ENCODE results near the gene C21orf91. TPM values are rescaled to one million over a fixed set of nuclear protein-coding genes. Genes with fewer than 3 reads are reported as not detected.
A peak's percentile ranks its signal among the peaks of the same experiment; 100 is the strongest.

The C21orf91 gene
- total RNA-seq, 2 experiments from 2014 or later = 25.6 to 25.8 TPM

DNA sequence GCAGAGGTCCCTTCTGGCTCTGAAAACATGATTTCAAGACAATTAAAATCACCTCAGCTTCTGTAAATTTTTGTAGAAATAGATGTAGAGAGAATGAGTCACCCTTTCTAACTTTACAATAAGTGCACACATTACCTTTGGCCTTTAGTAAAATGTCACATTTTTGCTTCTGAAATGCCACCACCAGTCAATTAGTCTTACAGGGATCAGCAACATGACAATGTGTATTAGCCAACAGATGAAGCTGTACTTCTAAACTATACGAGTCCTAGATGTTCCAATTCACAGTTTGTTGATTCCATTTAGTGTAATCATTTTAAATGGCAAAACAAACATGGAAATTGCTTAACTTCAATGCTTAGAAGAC lies 23.1 kb downstream of the C21orf91 start:
- H3K27ac Mint-ChIP-seq = peak overlapping the region; percentile 89
- H3K36me3 Mint-ChIP-seq (ENCODE audit: low read depth) = peaks cover 34% of the 10 kb centered on the region
- H3K27me3 Mint-ChIP-seq (ENCODE audit: low read depth) = no peaks in the 10 kb centered on the region
- no peak for DNase-seq
- peaks cover 2% of the 10 kb centered on the region for H3K9me3 Mint-ChIP-seq
- H3K4me1 Mint-ChIP-seq (ENCODE audit: low read depth) = peaks cover 56% of the 10 kb centered on the region
- CTCF ChIA-PET = interaction anchor here (0.8 to 3.4 kb wide), 3 partner anchors 12 to 107 kb away, joined by 3 to 30 read pairs (median 3); no protein-coding TSS in a partner anchor
- intact Hi-C loops (cut with micrococcal nuclease) = no loop called here
- H3K4me3 Mint-ChIP-seq = no peak overlapping the region

- no peak for DNase-seq
- peaks cover 32% of the 10 kb centered on the region for H3K36me3 Mint-ChIP-seq (ENCODE audit: low read depth)
- peak overlapping the region; percentile 89 for H3K27ac Mint-ChIP-seq
- CTCF ChIA-PET = interaction anchor here (0.8 to 3.4 kb wide), 4 partner anchors 13 to 107 kb away, joined by 3 to 30 read pairs (median 5); no protein-coding TSS in a partner anchor
- H3K9me3 Mint-ChIP-seq = no peaks in the 10 kb centered on the region
- intact Hi-C loops (cut with micrococcal nuclease) = no loop called here
- H3K4me1 Mint-ChIP-seq (ENCODE audit: low read depth) = peaks cover 61% of the 10 kb centered on the region
- H3K27me3 Mint-ChIP-seq (ENCODE audit: low read depth) = no peaks in the 10 kb centered on the region
- peak overlapping the region; percentile 6 for H3K4me3 Mint-ChIP-seq
These were observed 23.8 kb downstream of the C21orf91 start for GRCh38 chr21:17795146-17796036.

- Mint-ChIP-seq H3K27me3 (ENCODE audit: low read depth) (no peaks in the 10 kb centered on the region), H3K4me1 (ENCODE audit: low read depth) (peaks cover 62% of the 10 kb centered on the region), H3K27ac (peak overlapping the region; percentile 89), H3K9me3 (no peaks in the 10 kb centered on the region), H3K4me3 (peak overlapping the region; percentile 53), H3K36me3 (ENCODE audit: low read depth) (peaks cover 33% of the 10 kb centered on the region)
- intact Hi-C loops (cut with micrococcal nuclease) = loop anchor here (1.0 kb wide), 2 partner anchors 14 to 25 kb away; partner anchors contain the start of gene C21orf91
- DNase-seq = no peak
- CTCF ChIA-PET = interaction anchor here (0.6 to 3.4 kb wide), 5 partner anchors 10 to 106 kb away, joined by 3 to 30 read pairs (median 4); no protein-coding TSS in a partner anchor
These were observed 24.5 kb downstream of the C21orf91 start for GRCh38 chr21:17794518-17795145.

- CTCF ChIA-PET = interaction anchor here (1.0 to 3.4 kb wide), 4 partner anchors 11 to 114 kb away, joined by 3 to 30 read pairs (median 5); no protein-coding TSS in a partner anchor
- Mint-ChIP-seq H3K4me1 (ENCODE audit: low read depth) (peaks cover 62% of the 10 kb centered on the region), H3K4me3 (peak overlapping the region; percentile 53), H3K36me3 (ENCODE audit: low read depth) (peaks cover 33% of the 10 kb centered on the region), H3K9me3 (no peaks in the 10 kb centered on the region), H3K27ac (peak overlapping the region; percentile 89), H3K27me3 (ENCODE audit: low read depth) (no peaks in the 10 kb centered on the region)
- DNase-seq = no peak
- intact Hi-C loops (cut with micrococcal nuclease) = loop anchor here (1.0 kb wide), 3 partner anchors 9 to 26 kb away; partner anchors contain the start of gene C21orf91
These were observed 25.7 kb downstream of the C21orf91 start for GRCh38 chr21:17793246-17794123.

GRCh38 chr21:17789656-17790055 lies 29.5 kb downstream of the C21orf91 start:
- no peak for DNase-seq
- H3K9me3 Mint-ChIP-seq = peaks cover 2% of the 10 kb centered on the region
- H3K4me1 Mint-ChIP-seq (ENCODE audit: low read depth) = peaks cover 78% of the 10 kb centered on the region
- CTCF ChIA-PET = interaction anchor here (0.7 kb wide), 1 partner anchor 30 kb away, joined by 3 read pairs; no protein-coding TSS in a partner anchor
- peak overlapping the region; percentile 83 for H3K27ac Mint-ChIP-seq
- no peaks in the 10 kb centered on the region for H3K27me3 Mint-ChIP-seq (ENCODE audit: low read depth)
- H3K4me3 Mint-ChIP-seq = peak overlapping the region; percentile 43
- intact Hi-C loops (cut with micrococcal nuclease) = no loop called here
- H3K36me3 Mint-ChIP-seq (ENCODE audit: low read depth) = peaks cover 44% of the 10 kb centered on the region

DNA sequence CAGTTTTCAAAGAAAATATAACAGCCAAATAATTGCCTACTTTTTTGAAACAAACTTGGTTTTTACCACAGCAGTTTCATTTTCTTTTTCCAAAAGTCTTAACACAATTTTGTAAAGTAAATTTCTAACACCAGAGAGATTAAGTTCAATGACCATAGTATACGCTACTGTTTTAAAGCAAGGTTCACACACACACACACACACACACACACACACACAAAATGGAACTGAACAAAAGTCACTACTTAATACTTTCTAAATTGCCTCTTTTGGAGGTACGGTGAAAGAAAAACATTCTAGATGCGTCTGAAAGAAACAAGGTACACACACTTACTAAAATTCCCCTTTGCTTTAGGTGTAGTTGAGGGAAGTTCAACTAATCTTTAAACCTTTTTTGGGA lies 30.1 kb downstream of the C21orf91 start:
- Mint-ChIP-seq H3K4me1 (ENCODE audit: low read depth) (peaks cover 79% of the 10 kb centered on the region), H3K4me3 (peak overlapping the region; percentile 63), H3K36me3 (ENCODE audit: low read depth) (peaks cover 41% of the 10 kb centered on the region), H3K9me3 (peaks cover 2% of the 10 kb centered on the region), H3K27me3 (ENCODE audit: low read depth) (no peaks in the 10 kb centered on the region), H3K27ac (peak overlapping the region; percentile 63)
- intact Hi-C loops (cut with micrococcal nuclease) = no loop called here
- CTCF ChIA-PET = no interaction called here
- DNase-seq = no peak

- Mint-ChIP-seq H3K9me3 (peaks cover 2% of the 10 kb centered on the region), H3K27me3 (ENCODE audit: low read depth) (no peaks in the 10 kb centered on the region), H3K4me3 (no peak overlapping the region), H3K27ac (peak overlapping the region; percentile 91), H3K36me3 (ENCODE audit: low read depth) (peaks cover 33% of the 10 kb centered on the region), H3K4me1 (ENCODE audit: low read depth) (peaks cover 90% of the 10 kb centered on the region)
- DNase-seq = no peak
- CTCF ChIA-PET = interaction anchor here (1.1 kb wide), 1 partner anchor 114 kb away, joined by 3 read pairs; no protein-coding TSS in a partner anchor
- intact Hi-C loops (cut with micrococcal nuclease) = no loop called here
These were observed 32.3 kb downstream of the C21orf91 start for GRCh38 chr21:17786851-17787181.

GRCh38 chr21:17786071-17786850 lies 32.9 kb downstream of the C21orf91 start:
- Mint-ChIP-seq H3K27me3 (ENCODE audit: low read depth) (no peaks in the 10 kb centered on the region), H3K9me3 (peaks cover 2% of the 10 kb centered on the region), H3K4me3 (no peak overlapping the region), H3K27ac (peak overlapping the region; percentile 91), H3K36me3 (ENCODE audit: low read depth) (peaks cover 27% of the 10 kb centered on the region), H3K4me1 (ENCODE audit: low read depth) (peaks cover 90% of the 10 kb centered on the region)
- CTCF ChIA-PET = interaction anchor here (1.1 kb wide), 1 partner anchor 115 kb away, joined by 3 read pairs; no protein-coding TSS in a partner anchor
- intact Hi-C loops (cut with micrococcal nuclease) = no loop called here
- peak; percentile 50 for DNase-seq

GRCh38 chr21:17785403-17785788 lies 33.8 kb downstream of the C21orf91 start:
- Mint-ChIP-seq H3K9me3 (peaks cover 2% of the 10 kb centered on the region), H3K4me1 (ENCODE audit: low read depth) (peaks cover 91% of the 10 kb centered on the region), H3K4me3 (peak overlapping the region; percentile 43), H3K27me3 (ENCODE audit: low read depth) (no peaks in the 10 kb centered on the region), H3K36me3 (ENCODE audit: low read depth) (peaks cover 24% of the 10 kb centered on the region), H3K27ac (peak overlapping the region; percentile 91)
- CTCF ChIA-PET = no interaction called here
- intact Hi-C loops (cut with micrococcal nuclease) = loop anchor here (1.0 kb wide), 1 partner anchor 8 kb away; no protein-coding TSS in a partner anchor
- DNase-seq = no peak

GRCh38 chr21:17784604-17785402 lies 34.4 kb downstream of the C21orf91 start:
- intact Hi-C loops (cut with micrococcal nuclease) = loop anchor here (1.0 to 5.0 kb wide), 6 partner anchors 8 to 783 kb away; partner anchors contain the start of gene C21orf91
- CTCF ChIA-PET = interaction anchor here (1.3 to 5.3 kb wide), 3 partner anchors 10 to 96 kb away, joined by 4 to 30 read pairs (median 6); no protein-coding TSS in a partner anchor
- DNase-seq = peak; percentile 64
- Mint-ChIP-seq H3K27ac (peak overlapping the region; percentile 91), H3K4me1 (ENCODE audit: low read depth) (peaks cover 96% of the 10 kb centered on the region), H3K9me3 (peaks cover 2% of the 10 kb centered on the region), H3K27me3 (ENCODE audit: low read depth) (no peaks in the 10 kb centered on the region), H3K4me3 (peak overlapping the region; percentile 43), H3K36me3 (ENCODE audit: low read depth) (peaks cover 24% of the 10 kb centered on the region)
